CD14-positive monocyte (primary cell): ENCODE data around the gene MRTFB. TPM values are rescaled to one million over a fixed set of nuclear protein-coding genes. Genes with fewer than 3 reads are reported as not detected.

Experiments
- DNase-seq, 3 donors: peaks; one replicate each; pipeline ENCODE4 v3.0.0-alpha.2; 2011 to 2022
- H2AFZ ChIP-seq: 2 replicates; pipeline ENCODE4 v1.6.0; 2012; ENCODE audit warnings: mild to moderate bottlenecking, low read depth, low read length, inconsistent platforms; ENCODE audit not compliant: insufficient read depth, poor library complexity, severe bottlenecking
- H3K27ac ChIP-seq, 2 donors: 1 replicate in 1 of 2; 2 replicates in 1 of 2; pipeline ENCODE4 v1.5.1; 2012 to 2013; ENCODE audit warnings: low read length in 2 of 2, control low read depth in 1 of 2, inconsistent platforms in 1 of 2, low read depth in 1 of 2, mild to moderate bottlenecking in 1 of 2
- H3K27me3 ChIP-seq, 2 donors: one replicate each; pipeline versions ENCODE4 v1.6.0 to v1.6.1; 2011 to 2013; ENCODE audit warnings: low read length in 2 of 2; ENCODE audit not compliant: control insufficient read depth in 2 of 2, insufficient read depth in 2 of 2
- H3K36me3 ChIP-seq, 2 donors: replicated peaks in 1 of 2; 1 replicate in 1 of 2; 2 replicates in 1 of 2; pipeline versions ENCODE4 v1.5.1 to v1.6.1; 2012 to 2013; ENCODE audit warnings: low read length in 2 of 2, control low read depth in 1 of 2, inconsistent platforms in 1 of 2, mild to moderate bottlenecking in 1 of 2; ENCODE audit not compliant: insufficient read depth in 2 of 2, control insufficient read depth in 1 of 2
- H3K4me1 ChIP-seq, 2 donors: 1 replicate in 1 of 2; 2 replicates in 1 of 2; pipeline versions ENCODE4 v1.5.1 to v1.6.1; 2012 to 2013; ENCODE audit warnings: low read length in 2 of 2, control low read depth in 1 of 2, inconsistent platforms in 1 of 2, mild to moderate bottlenecking in 1 of 2, moderate library complexity in 1 of 2; ENCODE audit not compliant: insufficient read depth in 2 of 2, control insufficient read depth in 1 of 2
- H3K4me2 ChIP-seq: replicated peaks from 2 replicates; pipeline ENCODE3; 2012; ENCODE audit warnings: low read length, moderate library complexity, mild to moderate bottlenecking; ENCODE audit not compliant: poor library complexity, severe bottlenecking; ENCODE audit errors: extremely low read depth
- H3K4me3 ChIP-seq, 3 experiments: fragments of 200-600 bp in 1 of 3; sonication (generic) in 1 of 3; replicated peaks in 1 of 3; 1 replicate in 2 of 3; 2 replicates in 1 of 3; pipeline ENCODE4 v1.5.1; 2011 to 2013; ENCODE audit warnings: low read length in 3 of 3, mild to moderate bottlenecking in 3 of 3, control low read depth in 2 of 3, low read depth in 2 of 3, inconsistent platforms in 1 of 3, moderate library complexity in 1 of 3
- H3K79me2 ChIP-seq: 2 replicates; pipeline ENCODE4 v1.6.0; 2012; ENCODE audit warnings: mild to moderate bottlenecking, control low read depth, inconsistent platforms, low read length, moderate library complexity; ENCODE audit not compliant: insufficient read depth
- H3K9ac ChIP-seq: 2 replicates; pipeline ENCODE4 v1.6.0; 2017; ENCODE audit warnings: low read length, mild to moderate bottlenecking; ENCODE audit not compliant: insufficient read depth, poor library complexity, severe bottlenecking
- H3K9me3 ChIP-seq, 2 donors: replicated peaks in 1 of 2; 1 replicate in 1 of 2; 2 replicates in 1 of 2; pipeline versions ENCODE4 v1.5.1 to v1.6.1; 2012 to 2013; ENCODE audit warnings: low read length in 2 of 2, control low read depth in 1 of 2; ENCODE audit not compliant: control insufficient read depth in 1 of 2, insufficient read depth in 1 of 2
- H4K20me1 ChIP-seq: 2 replicates; pipeline ENCODE4 v1.6.0; 2012; ENCODE audit warnings: mild to moderate bottlenecking, low read length, control low read depth, moderate library complexity; ENCODE audit not compliant: insufficient read depth
- H3K27ac Mint-ChIP-seq, 7 donors: one replicate each; pipeline ENCODE4 v1.8.0; 2020; ENCODE audit warnings: mild to moderate bottlenecking in 7 of 7, mixed read lengths in 7 of 7, moderate library complexity in 6 of 7, inconsistent platforms in 2 of 7
- H3K27me3 Mint-ChIP-seq, 3 donors: one replicate each; pipeline ENCODE4 v1.8.0; 2021 to 2022; ENCODE audit warnings: low read depth in 3 of 3, mild to moderate bottlenecking in 3 of 3, mixed read lengths in 3 of 3, moderate library complexity in 3 of 3, inconsistent platforms in 1 of 3
- H3K36me3 Mint-ChIP-seq, 2 donors: one replicate each; pipeline ENCODE4 v1.8.0; 2020; ENCODE audit warnings: mixed read lengths in 2 of 2, inconsistent platforms in 1 of 2, mild to moderate bottlenecking in 1 of 2
- H3K4me1 Mint-ChIP-seq: one replicate; pipeline ENCODE4 v1.8.0; 2020; ENCODE audit warnings: mild to moderate bottlenecking, mixed read lengths
- H3K4me3 Mint-ChIP-seq, 2 donors: one replicate each; pipeline ENCODE4 v1.8.0; 2020; ENCODE audit warnings: mild to moderate bottlenecking in 2 of 2, mixed read lengths in 2 of 2, moderate library complexity in 1 of 2
- H3K9me3 Mint-ChIP-seq, 7 donors: one replicate each; pipeline ENCODE4 v1.8.0; 2020 to 2022; ENCODE audit warnings: mixed read lengths in 7 of 7, mild to moderate bottlenecking in 6 of 7, moderate library complexity in 6 of 7, inconsistent platforms in 2 of 7
- CTCF ChIP-seq: fragments of 200-600 bp; IDR thresholded peaks from one replicate; pipeline ENCODE4 v1.8.0; 2022; ENCODE audit warnings: antibody characterized with exemption, mild to moderate bottlenecking
- WGBS: methylation state at CpG from one replicate; pipeline ENCODE4 v1.1.5; 2013; ENCODE audit warnings: missing lambda C conversion rate; ENCODE audit not compliant: insufficient coverage; 5-methylcytosine and 5-hydroxymethylcytosine counted together
- intact Hi-C, 2 donors: fragments of 100-400 bp; cut with micrococcal nuclease; formaldehyde crosslinking; loops; one replicate each; pipeline versions ENCODE4 v1.15.0 to v1.15.1; 2023
- polyA plus RNA-seq, 3 donors: library from polyadenylated mRNA; depleted of rRNA in 1 of 3; unstranded in 2 of 3; stranded (reverse) in 1 of 3; fragments of 300-500 nt in 2 of 3; fragments of >200 nt in 1 of 3; fragmentation: Illumina TruSeq in 2 of 3; gene quantifications; 1 replicate in 2 of 3; 2 replicates in 1 of 3; pipeline ENCODE4 v1.2.3, GENCODE V29; 2012 to 2021

Gene MRTFB
- polyA plus RNA-seq, 3 donors: 0.69 to 1.4 (median 0.87) TPM

- Mint-ChIP-seq H3K4me3 (no peak overlapping the region), H3K9me3 (peaks cover 0 to 5% (median 0%) of the 10 kb centered on the region in 7 donors), H3K4me1 (no peaks in the 10 kb centered on the region), H3K36me3 (peaks cover 0 to 8% of the 10 kb centered on the region in 2 donors), H3K27ac (no peak overlapping the region), H3K27me3 (no peaks in the 10 kb centered on the region)
- H3K9ac ChIP-seq: no peak overlapping the region
- intact Hi-C loops: no loop called here
- H4K20me1 ChIP-seq: no peaks in the 10 kb centered on the region
- no peak for DNase-seq
- H3K9me3 ChIP-seq: no peaks in the 10 kb centered on the region
- no peaks in the 10 kb centered on the region for H3K27me3 ChIP-seq
- no peak overlapping the region for H3K27ac ChIP-seq
- no peak overlapping the region for H3K4me2 ChIP-seq
- no CpG with 5 or more reads among the region's 1 CpG for WGBS
- H3K4me3 ChIP-seq: no peak overlapping the region
- TF ChIP-seq CTCF: no peak
- H2AFZ ChIP-seq: no peak overlapping the region
- H3K79me2 ChIP-seq: no peaks in the 10 kb centered on the region
- no peaks in the 10 kb centered on the region for H3K36me3 ChIP-seq
- no peaks in the 10 kb centered on the region for H3K4me1 ChIP-seq
These were observed 68.8 kb downstream of the MRTFB start for GRCh38 chr16:14139872-14140271.

GRCh38 chr16:14140923-14141322 is 69.8 kb downstream of the MRTFB start:
- WGBS: no CpG with 5 or more reads among the region's 5 CpGs
- H3K4me3 ChIP-seq: no peak overlapping the region
- no peaks in the 10 kb centered on the region for H3K4me1 ChIP-seq
- no peak overlapping the region for H3K4me2 ChIP-seq
- H3K27ac ChIP-seq: no peak overlapping the region
- no peak for TF ChIP-seq CTCF
- H3K27me3 ChIP-seq: no peaks in the 10 kb centered on the region
- no peaks in the 10 kb centered on the region for H3K79me2 ChIP-seq
- intact Hi-C loops: no loop called here
- Mint-ChIP-seq H3K9me3 (peaks cover 0 to 5% (median 0%) of the 10 kb centered on the region in 7 donors), H3K4me3 (no peak overlapping the region), H3K36me3 (peaks cover 0 to 8% of the 10 kb centered on the region in 2 donors), H3K27ac (no peak overlapping the region), H3K4me1 (no peaks in the 10 kb centered on the region), H3K27me3 (no peaks in the 10 kb centered on the region)
- DNase-seq: no peak
- H3K9ac ChIP-seq: no peak overlapping the region
- no peaks in the 10 kb centered on the region for H3K36me3 ChIP-seq
- H3K9me3 ChIP-seq: no peaks in the 10 kb centered on the region
- no peaks in the 10 kb centered on the region for H4K20me1 ChIP-seq
- H2AFZ ChIP-seq: no peak overlapping the region
